Activated T-cell treated with anti-CD3 and anti-CD28 coated beads, Interleukin-2, amount 50 U/mL, for 4 hours (primary cell): Measurements from ENCODE around the gene SEPTIN2. TPM values are rescaled to one million over a fixed set of nuclear protein-coding genes. Genes with fewer than 3 reads are reported as not detected.
"Not testable (repeated sequence)": the region's sequence is repeated elsewhere in the genome, so short reads cannot be mapped to it uniquely, and the experiment has no call there.

Experiments used
- ATAC-seq, 2 donors: fragments of 200-7000 bp; cut with Tn5 transposase; one replicate each; pipeline ENCODE4 v1.10.0; 2021
- DNase-seq: peaks from one replicate; pipeline ENCODE4 v3.0.0-alpha.2; 2020
- H3K27me3 Mint-ChIP-seq: one replicate; pipeline ENCODE4 v1.8.0; 2021; ENCODE audit warnings: low read depth, mixed read lengths
- H3K36me3 Mint-ChIP-seq: one replicate; pipeline ENCODE4 v1.8.0; 2022; ENCODE audit warnings: mixed read lengths; ENCODE audit not compliant: insufficient read depth
- H3K4me1 Mint-ChIP-seq: one replicate; pipeline ENCODE4 v1.8.0; 2021; ENCODE audit warnings: low read depth, mixed read lengths
- H3K4me3 Mint-ChIP-seq: one replicate; pipeline ENCODE4 v1.8.0; 2021; ENCODE audit warnings: mild to moderate bottlenecking, moderate library complexity, mixed read lengths
- H3K9me3 Mint-ChIP-seq: one replicate; pipeline ENCODE4 v1.8.0; 2021; ENCODE audit warnings: mixed read lengths
- total RNA-seq, 3 donors: library from RNA; stranded (reverse); gene quantifications; one replicate each; pipeline ENCODE4 v1.2.1, GENCODE V29; 2021

SEPTIN2 gene
- total RNA-seq, 3 donors from 2014 or later, result 185 to 215 (median 189) TPM

- Mint-ChIP-seq H3K9me3 (no peaks in the 10 kb centered on the region), H3K4me3 (peak overlapping the region; percentile 37), H3K4me1 (peaks cover 20% of the 10 kb centered on the region), H3K36me3 (peaks cover 4% of the 10 kb centered on the region), H3K27me3 (no peaks in the 10 kb centered on the region)
- no peak for DNase-seq
- ATAC-seq, result no peak
Observed at GRCh38 chr2:241358470-241358869, 42.7 kb downstream of the SEPTIN2 start.

GRCh38 chr2:241359481-241360045 lies 43.8 kb downstream of the SEPTIN2 start:
- H3K4me3 Mint-ChIP-seq, result no peak overlapping the region
- ATAC-seq (no peak), DNase-seq (no peak)
- H3K36me3 Mint-ChIP-seq, result peaks cover 4% of the 10 kb centered on the region
- no peaks in the 10 kb centered on the region for H3K27me3 Mint-ChIP-seq
- no peaks in the 10 kb centered on the region for H3K9me3 Mint-ChIP-seq
- H3K4me1 Mint-ChIP-seq, result peaks cover 20% of the 10 kb centered on the region

DNA sequence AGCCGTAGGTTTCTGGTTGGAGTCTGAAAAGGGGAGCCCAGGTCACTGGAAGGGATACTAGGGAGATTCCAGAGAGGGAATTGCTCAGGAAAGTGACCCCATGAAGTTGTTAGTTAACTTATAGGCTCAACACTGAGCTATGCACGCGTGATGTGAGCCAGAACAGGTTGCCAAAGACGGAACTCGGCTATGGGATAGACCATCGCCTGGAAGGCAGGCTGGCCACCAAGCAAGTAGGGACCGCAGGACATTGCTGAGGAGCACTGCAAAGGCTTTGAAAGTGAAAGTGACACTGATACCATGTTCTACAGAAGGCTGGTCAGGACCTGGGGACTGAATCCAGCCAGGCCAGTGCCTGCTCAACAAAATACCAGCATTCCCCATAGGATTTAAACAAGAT lies 47.7 kb downstream of the SEPTIN2 start:
- peaks cover 2% of the 10 kb centered on the region for H3K36me3 Mint-ChIP-seq
- no peaks in the 10 kb centered on the region for H3K27me3 Mint-ChIP-seq
- ATAC-seq (no peak), DNase-seq (no peak)
- no peak overlapping the region for H3K4me3 Mint-ChIP-seq
- H3K4me1 Mint-ChIP-seq, result peaks cover 13% of the 10 kb centered on the region
- no peaks in the 10 kb centered on the region for H3K9me3 Mint-ChIP-seq

- Mint-ChIP-seq H3K9me3 (no peaks in the 10 kb centered on the region), H3K27me3 (no peaks in the 10 kb centered on the region), H3K4me3 (no peak overlapping the region), H3K4me1 (peaks cover 6% of the 10 kb centered on the region), H3K36me3 (peaks cover 2% of the 10 kb centered on the region)
- ATAC-seq (no peak), DNase-seq (no peak)
Observed at GRCh38 chr2:241364781-241365180, 49.1 kb downstream of the SEPTIN2 start.

GRCh38 chr2:241366678-241367077 lies 51.0 kb downstream of the SEPTIN2 start:
- H3K4me1 Mint-ChIP-seq, result peaks cover 5% of the 10 kb centered on the region
- peaks cover 2% of the 10 kb centered on the region for H3K36me3 Mint-ChIP-seq
- H3K27me3 Mint-ChIP-seq, result no peaks in the 10 kb centered on the region
- ATAC-seq, result no peak
- no peak for DNase-seq
- H3K4me3 Mint-ChIP-seq, result no peak overlapping the region
- H3K9me3 Mint-ChIP-seq, result no peaks in the 10 kb centered on the region

DNA sequence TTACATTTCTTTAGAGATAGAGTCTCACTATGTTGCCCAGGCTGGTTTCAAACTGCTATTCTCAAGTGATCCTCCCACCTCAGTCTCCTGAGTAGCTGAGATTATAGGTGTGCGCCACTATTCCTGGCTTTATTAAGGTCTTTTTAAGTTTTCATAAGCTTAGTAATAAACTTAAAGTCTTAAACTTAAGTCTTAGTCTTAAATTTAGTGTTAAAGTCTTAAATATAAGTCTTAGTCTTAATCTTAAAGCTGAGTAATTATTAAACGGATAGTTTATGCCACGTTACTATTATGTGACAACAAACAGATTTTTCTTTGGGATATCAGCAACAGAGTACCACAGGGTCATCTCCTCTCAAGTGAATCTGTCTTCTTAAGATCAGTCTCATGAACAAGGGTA lies 52.9 kb downstream of the SEPTIN2 start:
- DNase-seq (no peak), ATAC-seq (no peak)
- no peaks in the 10 kb centered on the region for H3K27me3 Mint-ChIP-seq
- H3K4me1 Mint-ChIP-seq, result peaks cover 5% of the 10 kb centered on the region
- H3K36me3 Mint-ChIP-seq, result peaks cover 2% of the 10 kb centered on the region
- no peak overlapping the region for H3K4me3 Mint-ChIP-seq
- H3K9me3 Mint-ChIP-seq, result no peaks in the 10 kb centered on the region

DNA sequence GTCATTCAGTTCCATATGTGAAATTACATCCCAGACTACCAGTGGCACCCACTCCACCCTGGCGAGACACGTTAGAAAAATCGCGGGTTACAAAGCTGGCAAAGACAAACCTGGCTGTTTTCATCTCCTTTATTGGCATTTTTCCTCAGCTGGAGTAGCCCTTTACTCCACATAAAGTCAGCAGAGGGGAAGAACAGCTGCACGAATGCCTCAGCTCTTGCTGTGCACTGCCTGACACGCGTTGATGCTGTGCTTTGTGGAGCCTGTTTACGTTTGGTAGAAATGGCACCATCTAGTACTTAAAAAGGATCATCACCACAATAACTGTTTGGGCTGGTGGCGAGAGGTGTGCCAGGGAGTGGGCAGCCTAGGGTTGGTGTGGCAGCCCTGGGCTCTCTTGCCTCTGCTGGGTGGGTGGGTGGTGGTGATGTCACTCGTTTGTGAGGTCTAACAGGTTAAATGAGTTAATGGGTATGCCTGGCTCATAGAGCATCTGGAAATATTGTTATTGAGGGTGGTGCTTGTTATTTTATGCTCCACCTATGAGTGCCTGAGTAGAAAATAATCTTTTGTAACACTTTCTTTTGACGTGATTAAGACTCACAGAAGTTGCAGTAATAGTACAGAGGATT lies 56.8 kb downstream of the SEPTIN2 start:
- no peak for DNase-seq
- Mint-ChIP-seq H3K36me3 (peaks cover 5% of the 10 kb centered on the region), H3K4me1 (peaks cover 3% of the 10 kb centered on the region), H3K27me3 (no peaks in the 10 kb centered on the region), H3K9me3 (no peaks in the 10 kb centered on the region), H3K4me3 (no peak overlapping the region)
- ATAC-seq, result no peak

DNA sequence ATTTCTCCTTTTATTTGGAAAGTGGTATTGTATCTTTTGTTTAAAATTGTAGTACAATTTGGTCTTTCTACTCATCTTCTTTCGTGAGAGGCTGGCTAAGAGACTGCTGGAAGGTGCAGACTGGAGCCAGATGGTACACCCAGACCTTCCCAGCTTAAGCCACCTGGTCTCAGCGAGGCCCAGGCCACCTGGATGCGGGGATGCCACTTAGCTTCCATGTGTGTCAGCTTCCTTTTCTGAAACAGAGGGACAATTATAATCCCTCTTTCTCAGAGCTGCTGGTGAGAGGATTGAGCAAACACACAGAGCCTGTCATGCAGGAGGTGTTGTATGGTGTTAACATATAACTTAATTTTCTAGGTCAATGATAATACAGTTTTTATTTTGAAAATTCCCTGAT lies 57.7 kb downstream of the SEPTIN2 start:
- Mint-ChIP-seq H3K4me1 (peaks cover 3% of the 10 kb centered on the region), H3K4me3 (no peak overlapping the region), H3K9me3 (no peaks in the 10 kb centered on the region), H3K36me3 (peaks cover 5% of the 10 kb centered on the region), H3K27me3 (no peaks in the 10 kb centered on the region)
- DNase-seq, result no peak
- no peak for ATAC-seq

DNA sequence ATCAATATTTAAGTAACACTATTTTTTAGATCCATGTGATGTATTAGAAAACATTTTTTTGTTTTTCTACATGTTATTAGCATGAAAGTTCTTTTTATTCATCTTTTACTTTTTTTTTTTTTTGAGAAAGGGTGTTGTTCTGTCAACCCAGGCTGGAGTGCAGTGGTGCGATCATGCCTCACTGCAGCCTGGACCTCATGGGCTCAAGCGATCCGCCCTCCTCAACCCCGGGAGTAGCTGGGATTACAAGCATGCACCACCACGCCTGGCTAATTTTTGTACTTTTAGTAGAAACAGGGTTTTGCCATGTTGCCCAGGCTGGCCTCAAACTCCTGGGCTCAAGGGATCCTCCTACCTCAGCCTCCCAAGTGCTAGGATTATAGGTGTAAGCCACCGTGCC lies 58.2 kb downstream of the SEPTIN2 start:
- not testable (repeated sequence) for H3K36me3 Mint-ChIP-seq, H3K4me3 Mint-ChIP-seq, H3K4me1 Mint-ChIP-seq, H3K27me3 Mint-ChIP-seq, H3K9me3 Mint-ChIP-seq, ATAC-seq, DNase-seq

- Mint-ChIP-seq H3K27me3 (no peaks in the 10 kb centered on the region), H3K4me3 (no peak overlapping the region), H3K36me3 (peaks cover 7% of the 10 kb centered on the region), H3K9me3 (no peaks in the 10 kb centered on the region), H3K4me1 (peaks cover 3% of the 10 kb centered on the region)
- DNase-seq (no peak), ATAC-seq (no peak)
Observed at GRCh38 chr2:241375300-241375699, 59.6 kb downstream of the SEPTIN2 start.

- ATAC-seq (no peak), DNase-seq (no peak)
- Mint-ChIP-seq H3K27me3 (no peaks in the 10 kb centered on the region), H3K36me3 (peaks cover 10% of the 10 kb centered on the region), H3K9me3 (no peaks in the 10 kb centered on the region), H3K4me3 (no peak overlapping the region), H3K4me1 (peaks cover 3% of the 10 kb centered on the region)
Observed at GRCh38 chr2:241376808-241377207, 61.1 kb downstream of the SEPTIN2 start.

DNA sequence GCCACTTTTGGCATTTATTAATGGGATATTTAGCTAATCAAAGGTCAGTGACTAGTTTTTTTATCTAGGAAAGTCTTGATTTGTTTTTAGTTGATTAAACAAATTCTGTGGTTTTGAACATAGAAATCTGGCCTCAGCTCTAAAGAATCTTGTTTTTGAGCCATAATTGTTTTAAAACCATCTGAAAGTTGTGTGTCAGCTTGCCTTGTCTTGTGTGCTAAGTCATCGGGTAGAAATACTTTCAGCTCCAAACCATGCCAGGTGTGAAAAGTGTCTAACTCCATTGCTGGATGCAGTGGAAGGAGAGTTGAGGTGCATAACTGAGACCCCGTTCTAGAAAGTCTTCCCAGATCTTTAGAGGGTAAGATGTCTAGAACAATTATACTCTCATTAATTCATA lies 63.1 kb downstream of the SEPTIN2 start:
- no peaks in the 10 kb centered on the region for H3K27me3 Mint-ChIP-seq
- H3K9me3 Mint-ChIP-seq, result no peaks in the 10 kb centered on the region
- ATAC-seq, result no peak
- DNase-seq, result no peak
- peaks cover 20% of the 10 kb centered on the region for H3K36me3 Mint-ChIP-seq
- peaks cover 5% of the 10 kb centered on the region for H3K4me1 Mint-ChIP-seq
- H3K4me3 Mint-ChIP-seq, result no peak overlapping the region

GRCh38 chr2:241379481-241380480 lies 64.1 kb downstream of the SEPTIN2 start:
- no peak for ATAC-seq
- no peak for DNase-seq
- Mint-ChIP-seq H3K4me1 (peaks cover 5% of the 10 kb centered on the region), H3K4me3 (no peak overlapping the region), H3K27me3 (no peaks in the 10 kb centered on the region), H3K36me3 (peaks cover 20% of the 10 kb centered on the region), H3K9me3 (no peaks in the 10 kb centered on the region)

DNA sequence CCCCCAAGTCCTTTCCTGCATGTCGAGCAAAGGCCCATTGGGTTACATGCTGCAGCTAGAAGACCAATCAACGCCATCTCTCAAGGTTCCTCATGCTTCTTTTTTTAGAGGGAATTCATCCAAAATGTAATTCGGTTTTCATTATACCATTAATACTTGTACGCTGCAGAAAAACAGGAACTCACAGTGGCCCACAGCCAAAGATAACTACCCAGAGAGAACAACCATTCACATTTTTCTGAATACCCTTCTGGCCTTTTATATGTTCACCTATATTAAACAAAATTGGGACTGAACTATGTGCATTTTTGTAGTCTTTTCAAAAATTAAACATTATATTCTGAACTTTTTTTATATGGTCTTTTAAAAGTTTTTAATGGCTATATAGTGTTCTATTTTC lies 66.1 kb downstream of the SEPTIN2 start:
- Mint-ChIP-seq H3K27me3 (no peaks in the 10 kb centered on the region), H3K4me1 (peaks cover 2% of the 10 kb centered on the region), H3K36me3 (peaks cover 18% of the 10 kb centered on the region), H3K4me3 (no peak overlapping the region), H3K9me3 (no peaks in the 10 kb centered on the region)
- ATAC-seq (no peak), DNase-seq (no peak)
